Hypothalamus (tissue), 51 donors: Measurements from ENCODE around the gene AURKA.
"Not testable (repeated sequence)": the region's sequence is repeated elsewhere in the genome, so short reads cannot be mapped to it uniquely, and the experiment has no call there.

ENCODE experiments used
- DNase-seq, 51 donors: peaks; one replicate each; lab custom pipeline; 2025; lab: John Stamatoyannopoulos, UW

Gene AURKA

GRCh38 chr20:56422076-56422823 is 30.2 kb upstream of the AURKA start:
- DNase-seq = no peak

- DNase-seq = no peak
Observed at GRCh38 chr20:56420940-56421688, 29.1 kb upstream of the AURKA start.

GRCh38 chr20:56420028-56420427 is 28.0 kb upstream of the AURKA start:
- DNase-seq = no peak

GRCh38 chr20:56418385-56418861 is 26.4 kb upstream of the AURKA start:
- no peak for DNase-seq

- no peak for DNase-seq
Observed at GRCh38 chr20:56417911-56418310, 25.9 kb upstream of the AURKA start.

- DNase-seq = no peak
Observed at GRCh38 chr20:56417402-56417801, 25.4 kb upstream of the AURKA start.

GRCh38 chr20:56414842-56415765 is 23.1 kb upstream of the AURKA start:
- DNase-seq = no peak

- DNase-seq = no peak
Observed at GRCh38 chr20:56412949-56413348, 20.9 kb upstream of the AURKA start.

- no peak for DNase-seq
Observed at GRCh38 chr20:56412473-56412790, 20.4 kb upstream of the AURKA start.

GRCh38 chr20:56411759-56412472 is 19.9 kb upstream of the AURKA start, which contains the start of gene CASS4:
Gene CASS4 (plus strand): TSS chr20:56412260. CDS start chr20:56412459, 199 bp downstream.
- DNase-seq = peak in 1 of 51 donors; percentile 31

- not testable (repeated sequence) for DNase-seq
Observed at GRCh38 chr20:56411287-56411686, 19.3 kb upstream of the AURKA start.

- DNase-seq = no peak
Observed at GRCh38 chr20:56409956-56410355, 17.9 kb upstream of the AURKA start.

GRCh38 chr20:56409521-56409920 is 17.5 kb upstream of the AURKA start:
- DNase-seq = no peak

GRCh38 chr20:56406910-56407309 is 14.9 kb upstream of the AURKA start:
- DNase-seq = no peak

- not testable (repeated sequence) for DNase-seq
Observed at GRCh38 chr20:56405356-56405755, 13.3 kb upstream of the AURKA start.

GRCh38 chr20:56403465-56403864 is 11.4 kb upstream of the AURKA start:
- no peak for DNase-seq

- DNase-seq = peak in 18 of 51 donors; percentile 7 to 65 (median 21)
Observed at GRCh38 chr20:56400001-56400640, 8.1 kb upstream of the AURKA start.

GRCh38 chr20:56395166-56395565 is 3.2 kb upstream of the AURKA start:
- no peak for DNase-seq

GRCh38 chr20:56393653-56394052 is 1.6 kb upstream of the AURKA start:
- DNase-seq = no peak
